ENCODE results near the gene RPS2.

RPS2 gene

DNA sequence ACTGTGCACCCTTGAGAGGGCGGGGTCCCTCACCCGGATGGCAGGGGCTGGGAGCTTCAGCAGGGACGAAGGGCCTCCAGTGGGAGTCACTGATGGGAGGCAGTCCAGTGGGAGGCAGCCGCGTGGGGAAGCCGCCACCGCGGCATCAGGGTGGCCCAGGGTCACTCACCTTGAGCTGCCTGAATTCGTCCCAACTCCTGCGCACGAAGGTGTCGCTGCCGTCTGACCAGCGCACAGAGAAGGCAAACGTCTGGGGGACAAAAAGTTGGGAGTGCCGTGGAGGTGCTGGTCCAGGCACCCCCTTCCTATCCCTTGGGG, 16.1 kb upstream of the RPS2 start:
- no peak for DNase-seq

- no peak for DNase-seq
These were observed 15.6 kb upstream of the RPS2 start for GRCh38 chr16:1980030-1980769.

DNA sequence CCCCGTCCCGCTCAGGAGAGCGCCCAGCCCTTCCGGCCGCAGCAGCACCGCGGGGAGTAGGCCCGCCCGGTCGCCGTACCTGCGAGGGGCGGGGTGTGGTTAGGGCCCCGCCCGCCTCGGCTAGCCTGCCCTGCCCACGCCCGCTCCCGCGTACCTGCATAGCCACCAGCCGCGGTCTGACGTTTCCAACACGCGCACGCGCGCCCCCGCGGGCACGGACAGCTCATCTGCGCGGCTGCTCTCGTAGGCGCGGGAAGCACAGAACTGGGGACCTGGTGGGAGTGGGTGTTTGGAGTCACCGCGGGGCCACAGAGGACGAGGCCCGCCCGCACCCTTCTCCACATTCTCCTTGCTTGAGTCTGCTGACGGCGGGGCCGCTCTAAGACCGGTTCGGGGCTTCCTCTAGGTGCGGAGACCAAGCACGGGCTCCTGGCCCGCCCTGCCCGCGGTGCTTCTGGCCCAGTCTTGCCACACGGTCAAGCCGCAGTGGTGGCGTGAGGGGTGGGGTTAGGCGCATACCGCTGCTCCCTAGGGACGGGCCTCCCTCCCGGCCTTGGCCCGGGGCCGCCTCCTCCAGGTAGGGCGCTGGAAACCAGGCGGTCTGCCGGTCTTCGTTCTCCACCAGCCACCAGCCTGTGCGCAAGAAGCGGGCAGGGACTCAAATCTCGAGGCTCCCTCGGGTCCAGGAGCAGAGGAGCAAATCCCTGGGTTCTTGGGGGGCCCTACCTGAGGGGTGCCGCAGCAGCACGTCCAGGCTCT, 14.8 kb upstream of the RPS2 start:
- DNase-seq: peak; percentile 47

GRCh38 chr16:1978476-1979120, 14.0 kb upstream of the RPS2 start:
- DNase-seq: no peak

DNA sequence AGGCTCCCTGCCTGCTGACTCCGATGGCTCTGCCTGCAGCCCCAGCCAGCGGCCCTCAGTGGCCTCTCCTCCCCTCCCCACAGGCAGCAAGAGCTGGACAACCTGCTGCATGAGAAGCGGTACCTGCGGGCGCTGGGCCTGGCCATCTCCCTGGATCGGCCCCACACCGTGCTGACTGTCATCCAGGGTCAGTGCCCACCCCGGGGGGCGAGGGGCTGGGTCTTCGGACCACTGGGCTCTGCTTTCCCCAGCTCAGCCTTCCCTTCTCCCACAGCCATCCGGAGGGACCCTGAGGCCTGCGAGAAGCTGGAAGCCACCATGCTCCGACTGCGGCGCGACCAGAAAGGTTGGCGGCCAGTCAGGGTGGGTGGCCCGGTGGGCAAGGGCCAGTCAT, 13.2 kb upstream of the RPS2 start:
- DNase-seq: no peak

DNA sequence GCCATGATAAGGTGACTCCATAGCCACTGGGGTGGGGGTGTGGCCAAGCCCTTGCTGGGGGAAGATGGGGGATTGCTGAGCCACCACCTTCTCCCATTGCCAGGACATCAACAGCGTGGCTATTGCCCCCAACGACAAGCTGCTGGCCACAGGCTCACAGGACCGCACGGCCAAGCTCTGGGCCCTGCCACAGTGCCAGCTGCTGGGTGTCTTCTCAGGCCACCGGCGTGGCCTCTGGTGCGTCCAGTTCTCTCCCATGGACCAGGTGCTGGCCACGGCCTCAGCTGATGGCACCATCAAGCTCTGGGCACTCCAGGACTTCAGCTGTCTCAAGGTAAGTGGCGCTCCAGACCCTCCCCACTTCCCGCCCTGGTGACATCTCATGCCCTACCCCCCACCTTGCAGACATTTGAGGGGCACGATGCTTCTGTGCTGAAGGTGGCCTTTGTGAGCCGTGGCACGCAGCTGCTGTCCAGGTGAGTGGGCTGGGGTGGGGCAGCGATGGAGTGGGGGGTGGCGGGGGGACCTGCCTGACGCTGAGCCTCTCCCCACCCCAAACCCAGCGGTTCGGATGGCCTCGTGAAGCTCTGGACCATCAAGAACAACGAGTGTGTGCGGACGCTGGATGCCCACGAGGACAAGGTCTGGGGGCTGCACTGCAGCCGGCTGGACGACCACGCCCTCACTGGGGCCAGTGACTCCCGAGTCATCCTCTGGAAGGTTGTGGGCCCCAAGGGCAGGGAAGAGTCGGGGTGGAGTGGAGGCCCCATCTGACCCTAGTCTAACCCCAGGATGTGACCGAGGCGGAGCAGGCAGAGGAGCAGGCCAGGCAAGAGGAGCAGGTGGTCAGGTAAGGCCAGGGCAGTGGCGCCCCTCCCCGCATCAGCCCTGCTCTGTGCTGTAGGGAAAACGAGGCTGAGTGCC, 12.6 kb upstream of the RPS2 start:
- DNase-seq: no peak

- no peak for DNase-seq
These were observed 11.5 kb upstream of the RPS2 start for GRCh38 chr16:1976216-1976520.

- no peak for DNase-seq
These were observed 11.0 kb upstream of the RPS2 start for GRCh38 chr16:1975432-1976215.

DNA sequence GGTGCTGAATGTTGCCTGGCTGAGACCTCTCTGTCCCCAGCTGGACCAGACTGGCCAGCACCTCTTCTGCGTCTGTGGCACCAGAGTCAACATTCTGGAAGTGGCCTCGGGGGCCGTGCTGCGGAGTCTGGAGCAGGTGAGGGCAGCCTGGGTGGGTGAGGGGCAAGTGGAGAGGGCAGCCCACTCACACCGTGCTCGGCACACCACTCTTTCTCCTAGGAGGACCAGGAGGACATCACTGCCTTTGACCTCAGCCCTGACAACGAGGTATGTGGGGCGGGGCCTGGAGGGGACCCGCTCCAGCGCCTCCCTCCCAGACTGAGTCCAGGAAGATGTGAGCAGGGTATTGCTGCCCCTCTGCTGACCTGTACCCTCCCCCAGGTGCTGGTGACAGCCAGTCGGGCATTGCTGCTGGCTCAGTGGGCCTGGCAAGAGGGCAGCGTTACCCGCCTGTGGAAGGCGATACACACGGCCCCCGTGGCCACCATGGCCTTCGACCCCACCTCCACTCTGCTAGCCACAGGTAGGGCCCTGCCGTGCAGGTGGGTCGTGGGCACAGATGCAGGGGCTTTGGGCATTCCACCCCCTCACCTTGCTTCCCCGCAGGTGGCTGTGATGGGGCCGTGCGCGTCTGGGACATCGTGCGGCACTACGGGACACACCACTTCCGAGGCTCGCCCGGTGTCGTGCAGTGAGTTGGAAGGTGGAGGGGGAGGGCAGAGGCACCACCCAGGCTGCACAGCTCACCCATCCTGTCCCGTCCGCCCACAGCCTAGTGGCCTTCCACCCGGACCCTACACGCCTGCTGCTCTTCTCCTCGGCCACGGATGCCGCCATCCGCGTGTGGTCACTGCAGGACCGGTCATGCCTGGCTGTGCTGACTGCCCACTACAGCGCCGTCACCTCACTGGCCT, 9.8 kb upstream of the RPS2 start:
- DNase-seq: no peak

DNA sequence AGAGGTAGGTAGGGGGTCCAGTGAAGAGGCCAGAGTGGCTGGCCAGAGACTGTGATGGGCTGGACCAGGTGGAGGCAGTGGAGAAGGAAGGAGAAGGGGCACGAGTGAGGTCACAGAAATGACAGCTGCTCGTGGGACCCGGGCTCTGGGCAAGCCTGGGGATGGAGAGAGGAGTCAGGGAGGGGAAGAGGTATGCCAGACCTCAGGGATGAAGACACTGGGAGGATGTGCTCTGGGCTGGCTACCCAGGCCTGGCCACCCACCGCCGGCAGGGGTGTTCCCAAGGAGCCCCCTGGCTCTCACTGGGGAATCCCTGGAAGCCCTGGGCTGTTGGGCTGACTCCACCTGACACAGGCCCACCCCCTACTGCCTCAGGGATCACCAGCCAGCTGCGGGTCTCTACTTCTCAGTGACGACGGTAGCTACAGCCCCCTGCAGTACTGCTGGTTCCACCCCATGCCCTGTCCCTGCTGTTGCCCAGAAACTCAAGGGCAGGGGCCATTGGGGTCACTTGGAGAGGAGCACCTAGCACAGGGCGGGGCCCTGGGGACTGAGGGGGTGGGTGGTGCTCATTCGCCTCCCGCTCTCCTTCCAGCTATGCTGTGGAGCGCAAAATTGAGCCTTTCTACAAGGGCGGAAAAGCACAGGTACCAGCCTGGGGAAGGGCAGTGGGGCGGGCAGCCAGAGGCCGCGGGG, 9.0 kb upstream of the RPS2 start:
- no peak for DNase-seq

DNA sequence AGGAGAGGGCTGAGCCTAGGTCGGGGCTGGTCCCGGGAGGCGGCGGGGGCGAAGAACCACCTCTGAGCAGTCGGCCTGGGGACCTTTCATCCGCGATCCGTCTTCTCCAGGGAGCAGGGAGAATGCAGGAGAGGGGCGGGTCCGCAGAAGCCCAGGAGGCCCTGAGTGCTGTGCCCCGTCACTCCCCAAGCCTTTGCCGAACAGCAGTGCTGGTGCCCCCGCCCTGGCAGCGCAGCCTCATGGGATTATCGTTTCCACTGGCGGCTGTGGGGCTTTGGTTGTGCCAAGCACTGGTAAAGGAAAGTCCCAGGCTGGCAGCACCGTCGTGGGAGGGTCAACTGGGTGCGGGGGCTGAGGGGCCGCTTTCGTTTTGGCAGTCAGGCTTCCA, 7.9 kb upstream of the RPS2 start:
- DNase-seq: no peak

- DNase-seq: peak; percentile 81
These were observed 7.3 kb upstream of the RPS2 start, which contains the start of gene TBL3 for GRCh38 chr16:1971796-1972489. TSS of gene TBL3 (plus strand) at chr16:1972053. CDS start at chr16:1972165, 112 bp downstream.

- DNase-seq: no peak
These were observed 3.7 kb upstream of the RPS2 start for GRCh38 chr16:1968146-1968953.

- DNase-seq: no peak
These were observed 1.8 kb upstream of the RPS2 start, which contains the start of gene RNF151 for GRCh38 chr16:1966460-1966859. TSS of gene RNF151 (plus strand) at chr16:1966856. CDS start at chr16:1966882, 26 bp downstream.

GRCh38 chr16:1965396-1966001, 873 bp upstream of the RPS2 start:
- no peak for DNase-seq

DNA sequence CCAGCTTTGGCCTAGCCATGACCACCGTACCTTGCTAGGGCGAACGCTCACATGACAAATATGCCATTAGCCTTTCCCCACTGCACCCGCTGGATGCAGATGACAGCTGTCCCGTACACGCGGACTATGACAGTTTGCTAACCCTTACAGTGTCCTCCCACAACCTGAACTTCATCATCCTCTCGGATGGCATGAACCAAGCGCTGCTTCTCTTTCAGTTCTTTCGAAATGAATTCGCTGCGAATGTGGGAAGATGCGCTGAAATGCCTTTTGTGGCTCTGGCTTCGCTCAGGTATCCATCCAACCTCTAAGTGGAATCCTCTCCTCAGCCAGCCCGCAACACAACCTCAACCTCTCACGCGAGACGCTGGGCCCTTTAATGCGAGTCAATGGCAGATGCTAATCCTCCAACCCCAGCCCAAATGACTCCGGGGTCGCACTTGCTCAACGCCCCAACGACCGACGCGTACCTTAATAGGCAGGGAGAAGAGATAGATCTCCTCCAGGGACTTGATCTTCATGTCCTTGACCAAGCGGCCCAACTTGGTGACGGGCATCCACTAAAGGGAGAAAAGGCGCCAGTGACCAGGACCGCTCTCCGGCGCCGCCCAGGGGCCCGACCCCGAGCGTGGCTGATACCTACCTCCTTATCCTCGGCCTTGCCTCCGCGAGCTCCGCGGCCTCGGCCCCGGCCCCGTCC, 670 bp downstream of the RPS2 start:
- DNase-seq: no peak
